AG09309 (cell line): Measurements from ENCODE around the gene VPS54.
"Not testable (repeated sequence)": the region's sequence is repeated elsewhere in the genome, so short reads cannot be mapped to it uniquely, and the experiment has no call there.

ENCODE experiments used
- DNase-seq: peaks from one replicate; pipeline ENCODE4 v3.0.0-alpha.2; 2010; ENCODE audit warnings: low read depth
- H3K4me3 ChIP-seq: 2 replicates; pipeline ENCODE4 v1.5.1; 2011; ENCODE audit warnings: mild to moderate bottlenecking, low read depth, low read length, moderate library complexity; ENCODE audit not compliant: control insufficient read depth
- CTCF ChIP-seq: IDR thresholded peaks from 2 replicates; pipeline ENCODE4 v1.5.1; 2011; ENCODE audit warnings: mild to moderate bottlenecking, low read depth, low read length, inconsistent platforms; ENCODE audit not compliant: insufficient read depth, control insufficient read depth; ENCODE audit errors: missing control alignments

The VPS54 gene

GRCh38 chr2:63851691-63852311 lies 167.4 kb downstream of the VPS54 start:
- no peak for DNase-seq
- H3K4me3 ChIP-seq = no peak overlapping the region
- TF ChIP-seq CTCF = no peak

- DNase-seq = no peak
- H3K4me3 ChIP-seq = no peak overlapping the region
- TF ChIP-seq CTCF = no peak
Measured at GRCh38 chr2:63850649-63851048, 168.6 kb downstream of the VPS54 start.

- TF ChIP-seq CTCF = no peak
- no peak overlapping the region for H3K4me3 ChIP-seq
- no peak for DNase-seq
Measured at GRCh38 chr2:63850204-63850571, 169.0 kb downstream of the VPS54 start.

GRCh38 chr2:63849381-63850203 lies 169.6 kb downstream of the VPS54 start:
- TF ChIP-seq CTCF = no peak
- H3K4me3 ChIP-seq = no peak overlapping the region
- no peak for DNase-seq

- H3K4me3 ChIP-seq = not testable (repeated sequence)
Measured at GRCh38 chr2:63847571-63847970, 171.7 kb downstream of the VPS54 start.

GRCh38 chr2:63846487-63846886 lies 172.7 kb downstream of the VPS54 start:
- no peak for TF ChIP-seq CTCF
- no peak for DNase-seq
- H3K4me3 ChIP-seq = no peak overlapping the region

More at GRCh38 chr2:63847571-63847970, 171.7 kb downstream of the VPS54 start:
- not testable (repeated sequence) for DNase-seq

- H3K4me3 ChIP-seq = no peak overlapping the region
- DNase-seq = no peak
- TF ChIP-seq CTCF = no peak
Measured at GRCh38 chr2:63845866-63846265, 173.4 kb downstream of the VPS54 start.
